WTC11 (cell line): ENCODE data around the gene USP10. TPM values are rescaled to one million over a fixed set of nuclear protein-coding genes. Genes with fewer than 3 reads are reported as not detected.

ENCODE experiments used
- ATAC-seq: fragments of 200-7000 bp; cut with Tn5 transposase; 2 replicates; pipeline ENCODE4 v1.10.0; 2021; ENCODE audit warnings: mild to moderate bottlenecking, moderate library complexity
- CTCF ChIA-PET: fragments of 300-600 bp; sonication (Branson Sonifier 250); formaldehyde crosslinking; loops from one replicate; lab custom pipeline; 2021; ENCODE audit warnings: antibody characterized with exemption; lab: Charles Lee
- POLR2A ChIA-PET: fragments of 350-600 bp; sonication (Branson Sonifier 250); formaldehyde crosslinking; loops from one replicate; lab custom pipeline; 2021; ENCODE audit warnings: antibody characterized with exemption; lab: Charles Lee
- DNase-seq: peaks from one replicate; pipeline ENCODE4 v3.0.0; 2021; ENCODE audit warnings: low spot score
- H3K27ac Mint-ChIP-seq: 2 replicates; pipeline ENCODE4 v1.8.0; 2021; ENCODE audit warnings: mixed read lengths
- H3K27me3 Mint-ChIP-seq: 2 replicates; pipeline ENCODE4 v1.8.0; 2021; ENCODE audit warnings: low read depth, mild to moderate bottlenecking, moderate library complexity, mixed read lengths
- H3K36me3 Mint-ChIP-seq: 2 replicates; pipeline ENCODE4 v1.8.0; 2021; ENCODE audit warnings: mixed read lengths
- H3K4me1 Mint-ChIP-seq: 2 replicates; pipeline ENCODE4 v1.8.0; 2022; ENCODE audit warnings: mixed read lengths
- H3K4me3 Mint-ChIP-seq: 2 replicates; pipeline ENCODE4 v1.8.0; 2021; ENCODE audit warnings: mild to moderate bottlenecking, moderate library complexity, mixed read lengths
- H3K9me3 Mint-ChIP-seq: 2 replicates; pipeline ENCODE4 v1.8.0; 2021; ENCODE audit warnings: mixed read lengths
- ATF1 ChIP-seq: sonication (generic); formaldehyde crosslinking; IDR thresholded peaks from 2 replicates; pipeline ENCODE4 v1.8.1; 2023; ENCODE audit warnings: mild to moderate bottlenecking, moderate library complexity, missing genetic modification reagents
- ATF3 ChIP-seq: sonication (generic); formaldehyde crosslinking; conservative IDR thresholded peaks from 2 replicates; pipeline ENCODE4 v1.8.1; 2022; ENCODE audit warnings: mild to moderate bottlenecking, missing genetic modification reagents
- CREM ChIP-seq: sonication (generic); formaldehyde crosslinking; IDR thresholded peaks from 2 replicates; pipeline ENCODE4 v1.8.1; 2022; ENCODE audit warnings: mild to moderate bottlenecking, missing genetic modification reagents, moderate library complexity
- HMGXB4 ChIP-seq: sonication (generic); formaldehyde crosslinking; IDR thresholded peaks from 2 replicates; pipeline ENCODE4 v1.8.1; 2023; ENCODE audit warnings: mild to moderate bottlenecking, moderate library complexity, missing genetic modification reagents
- MAX ChIP-seq: sonication (generic); formaldehyde crosslinking; IDR thresholded peaks from 2 replicates; pipeline ENCODE4 v1.8.0; 2022; ENCODE audit warnings: mild to moderate bottlenecking, missing genetic modification reagents
- MYBL2 ChIP-seq: sonication (generic); formaldehyde crosslinking; IDR thresholded peaks from 2 replicates; pipeline ENCODE4 v1.8.1; 2023; ENCODE audit warnings: mild to moderate bottlenecking, moderate library complexity, missing genetic modification reagents
- PRRX2 ChIP-seq: fragments of 250-450 bp; sonication (Bioruptor Pico); IDR thresholded peaks from 2 replicates; pipeline ENCODE4 v1.8.0; 2021; ENCODE audit warnings: mild to moderate bottlenecking
- SMAD3 ChIP-seq: sonication (generic); formaldehyde crosslinking; IDR thresholded peaks from 2 replicates; pipeline ENCODE4 v1.8.0; 2022; ENCODE audit warnings: missing genetic modification reagents, mild to moderate bottlenecking, borderline replicate concordance
- TCF7 ChIP-seq: sonication (generic); formaldehyde crosslinking; IDR thresholded peaks from 2 replicates; pipeline ENCODE4 v1.8.0; 2022; ENCODE audit warnings: mild to moderate bottlenecking, low read depth, missing genetic modification reagents, moderate library complexity
- TP53 ChIP-seq: sonication (generic); formaldehyde crosslinking; IDR thresholded peaks from 2 replicates; pipeline ENCODE4 v1.8.1; 2023; ENCODE audit warnings: mild to moderate bottlenecking, missing genetic modification reagents
- ZNF425 ChIP-seq: fragments of 250-450 bp; sonication (Bioruptor Pico); conservative IDR thresholded peaks from 2 replicates; pipeline ENCODE4 v1.9.0; 2021; ENCODE audit warnings: mild to moderate bottlenecking
- total RNA-seq: library from RNA; stranded (reverse); gene quantifications from 3 replicates; pipeline ENCODE4 v1.2.3, GENCODE V29; 2021
- TF ChIP-seq, protein P1 (sequence below): sonication (generic); formaldehyde crosslinking; IDR thresholded peaks from 2 replicates; pipeline ENCODE4 v1.8.1; 2023; ENCODE audit warnings: mild to moderate bottlenecking, missing genetic modification reagents
- TF ChIP-seq, protein P2 (sequence below): sonication (generic); formaldehyde crosslinking; IDR thresholded peaks from 2 replicates; pipeline ENCODE4 v1.8.1; 2023; ENCODE audit warnings: mild to moderate bottlenecking, missing genetic modification reagents
- TF ChIP-seq, protein P3 (sequence below): sonication (generic); formaldehyde crosslinking; IDR thresholded peaks from 2 replicates; pipeline ENCODE4 v1.8.1; 2022; ENCODE audit warnings: mild to moderate bottlenecking, missing genetic modification reagents, moderate library complexity, borderline replicate concordance
- TF ChIP-seq, protein P4 (sequence below): sonication (generic); formaldehyde crosslinking; IDR thresholded peaks from 2 replicates; pipeline ENCODE4 v1.8.1; 2023; ENCODE audit warnings: mild to moderate bottlenecking, missing genetic modification reagents, borderline replicate concordance
- TF ChIP-seq, protein P5 (sequence below): fragments of 250-450 bp; sonication (Bioruptor Pico); IDR thresholded peaks from 2 replicates; pipeline ENCODE4 v1.9.0; 2021; ENCODE audit warnings: mild to moderate bottlenecking

USP10 gene
- total RNA-seq, 1 experiment from 2014 or later = 138 TPM

DNA sequence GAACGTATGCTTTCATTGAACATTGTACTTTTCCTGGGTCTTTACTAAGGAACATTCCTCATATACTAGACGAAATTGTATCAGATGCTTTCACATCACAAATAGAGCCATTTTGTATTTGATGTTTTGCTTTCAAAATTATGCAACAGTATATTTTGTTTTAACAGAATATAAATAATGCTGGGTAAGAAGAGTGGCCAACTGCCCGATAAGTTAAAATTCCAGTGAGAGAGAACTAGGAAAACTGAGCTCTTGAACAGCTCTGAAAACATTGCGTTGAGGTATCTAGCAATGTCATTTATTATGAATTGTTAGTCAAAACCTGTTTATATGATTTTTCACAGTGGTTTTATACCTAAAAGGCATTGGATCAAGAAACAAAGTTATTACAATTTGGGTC, 50.8 kb downstream of the USP10 start:
- ChIA-PET POLR2A (interaction anchor here (0.6 kb wide), 1 partner anchor 372 kb away, joined by 5 read pairs; no protein-coding TSS in a partner anchor), CTCF (interaction anchor here (1.7 kb wide), 1 partner anchor 12 kb away, joined by 8 read pairs; no protein-coding TSS in a partner anchor)
- no peaks in the 10 kb centered on the region for H3K27me3 Mint-ChIP-seq
- H3K27ac Mint-ChIP-seq = peak overlapping the region; percentile 28; the same call in 1 of the 2 replicates
- peaks cover 40% of the 10 kb centered on the region for H3K4me1 Mint-ChIP-seq
- ATAC-seq = no peak
- no peaks in the 10 kb centered on the region for H3K9me3 Mint-ChIP-seq
- TF ChIP-seq, protein P1, sequence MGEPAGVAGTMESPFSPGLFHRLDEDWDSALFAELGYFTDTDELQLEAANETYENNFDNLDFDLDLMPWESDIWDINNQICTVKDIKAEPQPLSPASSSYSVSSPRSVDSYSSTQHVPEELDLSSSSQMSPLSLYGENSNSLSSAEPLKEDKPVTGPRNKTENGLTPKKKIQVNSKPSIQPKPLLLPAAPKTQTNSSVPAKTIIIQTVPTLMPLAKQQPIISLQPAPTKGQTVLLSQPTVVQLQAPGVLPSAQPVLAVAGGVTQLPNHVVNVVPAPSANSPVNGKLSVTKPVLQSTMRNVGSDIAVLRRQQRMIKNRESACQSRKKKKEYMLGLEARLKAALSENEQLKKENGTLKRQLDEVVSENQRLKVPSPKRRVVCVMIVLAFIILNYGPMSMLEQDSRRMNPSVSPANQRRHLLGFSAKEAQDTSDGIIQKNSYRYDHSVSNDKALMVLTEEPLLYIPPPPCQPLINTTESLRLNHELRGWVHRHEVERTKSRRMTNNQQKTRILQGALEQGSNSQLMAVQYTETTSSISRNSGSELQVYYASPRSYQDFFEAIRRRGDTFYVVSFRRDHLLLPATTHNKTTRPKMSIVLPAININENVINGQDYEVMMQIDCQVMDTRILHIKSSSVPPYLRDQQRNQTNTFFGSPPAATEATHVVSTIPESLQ (CRISPR knock-in tag) = no peak
- TF ChIP-seq CREM (no peak), ATF3 (CRISPR knock-in tag) (no peak), PRRX2 (CRISPR knock-in tag) (no peak), ATF1 (CRISPR knock-in tag) (no peak), ZNF425 (CRISPR knock-in tag) (no peak), TP53 (no peak), TCF7 (CRISPR knock-in tag) (no peak), MYBL2 (CRISPR knock-in tag) (no peak), HMGXB4 (no peak), SMAD3 (no peak)
- TF ChIP-seq, protein P2, sequence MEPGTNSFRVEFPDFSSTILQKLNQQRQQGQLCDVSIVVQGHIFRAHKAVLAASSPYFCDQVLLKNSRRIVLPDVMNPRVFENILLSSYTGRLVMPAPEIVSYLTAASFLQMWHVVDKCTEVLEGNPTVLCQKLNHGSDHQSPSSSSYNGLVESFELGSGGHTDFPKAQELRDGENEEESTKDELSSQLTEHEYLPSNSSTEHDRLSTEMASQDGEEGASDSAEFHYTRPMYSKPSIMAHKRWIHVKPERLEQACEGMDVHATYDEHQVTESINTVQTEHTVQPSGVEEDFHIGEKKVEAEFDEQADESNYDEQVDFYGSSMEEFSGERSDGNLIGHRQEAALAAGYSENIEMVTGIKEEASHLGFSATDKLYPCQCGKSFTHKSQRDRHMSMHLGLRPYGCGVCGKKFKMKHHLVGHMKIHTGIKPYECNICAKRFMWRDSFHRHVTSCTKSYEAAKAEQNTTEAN (CRISPR knock-in tag) = no peak
- TF ChIP-seq, protein P3, sequence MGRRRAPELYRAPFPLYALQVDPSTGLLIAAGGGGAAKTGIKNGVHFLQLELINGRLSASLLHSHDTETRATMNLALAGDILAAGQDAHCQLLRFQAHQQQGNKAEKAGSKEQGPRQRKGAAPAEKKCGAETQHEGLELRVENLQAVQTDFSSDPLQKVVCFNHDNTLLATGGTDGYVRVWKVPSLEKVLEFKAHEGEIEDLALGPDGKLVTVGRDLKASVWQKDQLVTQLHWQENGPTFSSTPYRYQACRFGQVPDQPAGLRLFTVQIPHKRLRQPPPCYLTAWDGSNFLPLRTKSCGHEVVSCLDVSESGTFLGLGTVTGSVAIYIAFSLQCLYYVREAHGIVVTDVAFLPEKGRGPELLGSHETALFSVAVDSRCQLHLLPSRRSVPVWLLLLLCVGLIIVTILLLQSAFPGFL = no peak
- TF ChIP-seq, all 79 proteins: peak for 0
- H3K4me3 Mint-ChIP-seq = no peak overlapping the region
- H3K36me3 Mint-ChIP-seq = peaks cover 5% of the 10 kb centered on the region
- DNase-seq = no peak

DNA sequence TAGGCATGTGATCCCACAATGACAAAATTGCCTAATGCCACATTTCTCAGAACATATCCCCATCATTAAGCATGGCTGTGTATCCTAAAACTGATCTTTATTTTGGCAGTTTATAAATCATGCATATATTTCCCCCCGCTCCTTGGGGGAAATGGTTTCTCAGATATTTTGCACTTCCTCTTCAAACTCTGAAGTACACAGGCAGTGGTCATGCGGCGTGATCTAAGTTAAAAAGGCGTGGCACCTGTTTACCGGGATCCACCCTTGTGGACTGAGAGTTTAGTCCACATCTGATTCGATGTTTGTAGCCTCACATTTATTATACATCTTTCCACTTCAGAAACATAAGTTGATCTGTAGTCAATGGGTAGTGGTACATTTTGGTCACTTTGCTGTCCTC, 51.4 kb downstream of the USP10 start:
- ATAC-seq = no peak
- no peaks in the 10 kb centered on the region for H3K9me3 Mint-ChIP-seq
- peaks cover 47% of the 10 kb centered on the region for H3K4me1 Mint-ChIP-seq
- DNase-seq = no peak
- no peak overlapping the region for H3K4me3 Mint-ChIP-seq
- H3K36me3 Mint-ChIP-seq = no peaks in the 10 kb centered on the region; the same call in 1 of the 2 replicates
- CTCF ChIA-PET = interaction anchor here (1.7 kb wide), 1 partner anchor 13 kb away, joined by 8 read pairs; no protein-coding TSS in a partner anchor
- H3K27me3 Mint-ChIP-seq = no peaks in the 10 kb centered on the region
- H3K27ac Mint-ChIP-seq = no peak overlapping the region
- POLR2A ChIA-PET = no interaction called here
- TF ChIP-seq, protein P4, sequence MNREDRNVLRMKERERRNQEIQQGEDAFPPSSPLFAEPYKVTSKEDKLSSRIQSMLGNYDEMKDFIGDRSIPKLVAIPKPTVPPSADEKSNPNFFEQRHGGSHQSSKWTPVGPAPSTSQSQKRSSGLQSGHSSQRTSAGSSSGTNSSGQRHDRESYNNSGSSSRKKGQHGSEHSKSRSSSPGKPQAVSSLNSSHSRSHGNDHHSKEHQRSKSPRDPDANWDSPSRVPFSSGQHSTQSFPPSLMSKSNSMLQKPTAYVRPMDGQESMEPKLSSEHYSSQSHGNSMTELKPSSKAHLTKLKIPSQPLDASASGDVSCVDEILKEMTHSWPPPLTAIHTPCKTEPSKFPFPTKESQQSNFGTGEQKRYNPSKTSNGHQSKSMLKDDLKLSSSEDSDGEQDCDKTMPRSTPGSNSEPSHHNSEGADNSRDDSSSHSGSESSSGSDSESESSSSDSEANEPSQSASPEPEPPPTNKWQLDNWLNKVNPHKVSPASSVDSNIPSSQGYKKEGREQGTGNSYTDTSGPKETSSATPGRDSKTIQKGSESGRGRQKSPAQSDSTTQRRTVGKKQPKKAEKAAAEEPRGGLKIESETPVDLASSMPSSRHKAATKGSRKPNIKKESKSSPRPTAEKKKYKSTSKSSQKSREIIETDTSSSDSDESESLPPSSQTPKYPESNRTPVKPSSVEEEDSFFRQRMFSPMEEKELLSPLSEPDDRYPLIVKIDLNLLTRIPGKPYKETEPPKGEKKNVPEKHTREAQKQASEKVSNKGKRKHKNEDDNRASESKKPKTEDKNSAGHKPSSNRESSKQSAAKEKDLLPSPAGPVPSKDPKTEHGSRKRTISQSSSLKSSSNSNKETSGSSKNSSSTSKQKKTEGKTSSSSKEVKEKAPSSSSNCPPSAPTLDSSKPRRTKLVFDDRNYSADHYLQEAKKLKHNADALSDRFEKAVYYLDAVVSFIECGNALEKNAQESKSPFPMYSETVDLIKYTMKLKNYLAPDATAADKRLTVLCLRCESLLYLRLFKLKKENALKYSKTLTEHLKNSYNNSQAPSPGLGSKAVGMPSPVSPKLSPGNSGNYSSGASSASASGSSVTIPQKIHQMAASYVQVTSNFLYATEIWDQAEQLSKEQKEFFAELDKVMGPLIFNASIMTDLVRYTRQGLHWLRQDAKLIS (CRISPR knock-in tag) = no peak
- TF ChIP-seq, protein P5, sequence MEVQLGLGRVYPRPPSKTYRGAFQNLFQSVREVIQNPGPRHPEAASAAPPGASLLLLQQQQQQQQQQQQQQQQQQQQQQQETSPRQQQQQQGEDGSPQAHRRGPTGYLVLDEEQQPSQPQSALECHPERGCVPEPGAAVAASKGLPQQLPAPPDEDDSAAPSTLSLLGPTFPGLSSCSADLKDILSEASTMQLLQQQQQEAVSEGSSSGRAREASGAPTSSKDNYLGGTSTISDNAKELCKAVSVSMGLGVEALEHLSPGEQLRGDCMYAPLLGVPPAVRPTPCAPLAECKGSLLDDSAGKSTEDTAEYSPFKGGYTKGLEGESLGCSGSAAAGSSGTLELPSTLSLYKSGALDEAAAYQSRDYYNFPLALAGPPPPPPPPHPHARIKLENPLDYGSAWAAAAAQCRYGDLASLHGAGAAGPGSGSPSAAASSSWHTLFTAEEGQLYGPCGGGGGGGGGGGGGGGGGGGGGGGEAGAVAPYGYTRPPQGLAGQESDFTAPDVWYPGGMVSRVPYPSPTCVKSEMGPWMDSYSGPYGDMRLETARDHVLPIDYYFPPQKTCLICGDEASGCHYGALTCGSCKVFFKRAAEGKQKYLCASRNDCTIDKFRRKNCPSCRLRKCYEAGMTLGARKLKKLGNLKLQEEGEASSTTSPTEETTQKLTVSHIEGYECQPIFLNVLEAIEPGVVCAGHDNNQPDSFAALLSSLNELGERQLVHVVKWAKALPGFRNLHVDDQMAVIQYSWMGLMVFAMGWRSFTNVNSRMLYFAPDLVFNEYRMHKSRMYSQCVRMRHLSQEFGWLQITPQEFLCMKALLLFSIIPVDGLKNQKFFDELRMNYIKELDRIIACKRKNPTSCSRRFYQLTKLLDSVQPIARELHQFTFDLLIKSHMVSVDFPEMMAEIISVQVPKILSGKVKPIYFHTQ = no peak
- no peak for TF ChIP-seq MAX
